Testis (tissue), 3 donors: ENCODE measurements around the gene COMMD2. TPM values are rescaled to one million over a fixed set of nuclear protein-coding genes. Genes with fewer than 3 reads are reported as not detected.
A peak's percentile ranks its signal among the peaks of the same experiment; 100 is the strongest.

ENCODE experiments used
- DNase-seq: peaks from one replicate; pipeline ENCODE4 v3.0.0-alpha.2; 2019
- H3K27ac ChIP-seq, 2 donors: fragments of 200-600 bp; sonication (generic); one replicate each; pipeline ENCODE4 v1.5.1; 2019
- H3K27me3 ChIP-seq: fragments of 200-600 bp; sonication (generic); one replicate; pipeline ENCODE4 v1.5.1; 2019
- H3K36me3 ChIP-seq: fragments of 200-600 bp; sonication (generic); one replicate; pipeline ENCODE4 v1.5.1; 2017; ENCODE audit warnings: low read depth; ENCODE audit errors: missing control alignments
- H3K4me1 ChIP-seq: fragments of 200-600 bp; sonication (generic); one replicate; pipeline ENCODE4 v1.5.1; 2019
- H3K4me3 ChIP-seq, 2 donors: fragments of 200-600 bp; sonication (generic); one replicate each; pipeline ENCODE4 v1.5.1; 2017 to 2019
- H3K9me3 ChIP-seq: fragments of 200-600 bp; sonication (generic); one replicate; pipeline ENCODE4 v1.5.1; 2017
- POLR2A ChIP-seq: fragments of 450-650 bp; IDR thresholded peaks from one replicate; pipeline ENCODE4 v1.6.1; 2017; ENCODE audit warnings: antibody characterized with exemption, mild to moderate bottlenecking, moderate library complexity
- WGBS, 2 donors: methylation state at CpG; one replicate each; pipeline ENCODE4 v1.1.5; 2018; 5-methylcytosine and 5-hydroxymethylcytosine counted together
- intact Hi-C: fragments of 100-400 bp; cut with DNase I; formaldehyde crosslinking; loops from one replicate; pipeline ENCODE4 v1.15.1; 2023; ENCODE audit warnings: low total_unique reads
- polyA plus RNA-seq: library from polyadenylated mRNA; stranded (reverse); fragments of 350-450 nt; fragmentation: Illumina TruSeq; extraction: RNeasy Lipid Tissue Mini Kit (QIAGEN cat#74804); gene quantifications from one replicate; pipeline ENCODE4 v1.2.3, GENCODE V29; 2014; ENCODE audit warnings: low read depth, low replicate concordance; ENCODE audit not compliant: insufficient read depth
- total RNA-seq, 2 donors: library from RNA; depleted of rRNA; stranded (reverse); fragments of >200 nt; gene quantifications; one replicate each; pipeline ENCODE4 v1.2.3, GENCODE V29; 2016
- TF ChIP-seq, protein P1 (sequence below), 3 experiments: fragments of 450-650 bp in 2 of 3; fragments of 200-600 bp in 1 of 3; sonication (generic) in 1 of 3; IDR thresholded peaks; one replicate each; pipeline ENCODE4 v1.5.1; 2016 to 2019; ENCODE audit warnings: antibody characterized with exemption in 3 of 3, mild to moderate bottlenecking in 2 of 3, moderate library complexity in 1 of 3

COMMD2 gene
- total and polyA plus RNA-seq, 3 donors from 2014 or later = 19.9 to 27.7 (median 21.8) TPM

DNA sequence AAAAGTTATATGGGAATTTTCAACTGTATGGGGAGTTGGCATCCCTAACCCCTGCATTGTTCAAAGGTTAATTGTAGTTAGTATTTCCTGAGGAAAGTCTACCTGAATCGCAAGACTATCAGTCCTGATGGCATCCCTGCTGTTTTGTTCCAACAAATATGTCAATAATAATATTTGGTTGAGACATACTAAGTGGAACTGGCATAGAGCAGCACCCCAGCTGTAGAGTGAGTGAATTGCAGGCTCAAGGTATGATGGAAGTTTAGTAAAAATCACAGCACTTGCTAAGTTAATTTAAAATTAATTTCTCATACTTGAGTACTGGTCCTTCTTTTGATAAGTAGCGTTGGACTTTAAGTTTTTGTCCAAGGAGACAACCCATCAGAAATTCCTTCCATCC is 18.0 kb upstream of the COMMD2 start:
- no peak for DNase-seq
- Histone ChIP-seq H3K4me1 (no peaks in the 10 kb centered on the region), H3K9me3 (no peaks in the 10 kb centered on the region), H3K27ac (no peak overlapping the region), H3K4me3 (no peak overlapping the region), H3K27me3 (no peaks in the 10 kb centered on the region), H3K36me3 (no peaks in the 10 kb centered on the region)
- TF ChIP-seq, protein P1, sequence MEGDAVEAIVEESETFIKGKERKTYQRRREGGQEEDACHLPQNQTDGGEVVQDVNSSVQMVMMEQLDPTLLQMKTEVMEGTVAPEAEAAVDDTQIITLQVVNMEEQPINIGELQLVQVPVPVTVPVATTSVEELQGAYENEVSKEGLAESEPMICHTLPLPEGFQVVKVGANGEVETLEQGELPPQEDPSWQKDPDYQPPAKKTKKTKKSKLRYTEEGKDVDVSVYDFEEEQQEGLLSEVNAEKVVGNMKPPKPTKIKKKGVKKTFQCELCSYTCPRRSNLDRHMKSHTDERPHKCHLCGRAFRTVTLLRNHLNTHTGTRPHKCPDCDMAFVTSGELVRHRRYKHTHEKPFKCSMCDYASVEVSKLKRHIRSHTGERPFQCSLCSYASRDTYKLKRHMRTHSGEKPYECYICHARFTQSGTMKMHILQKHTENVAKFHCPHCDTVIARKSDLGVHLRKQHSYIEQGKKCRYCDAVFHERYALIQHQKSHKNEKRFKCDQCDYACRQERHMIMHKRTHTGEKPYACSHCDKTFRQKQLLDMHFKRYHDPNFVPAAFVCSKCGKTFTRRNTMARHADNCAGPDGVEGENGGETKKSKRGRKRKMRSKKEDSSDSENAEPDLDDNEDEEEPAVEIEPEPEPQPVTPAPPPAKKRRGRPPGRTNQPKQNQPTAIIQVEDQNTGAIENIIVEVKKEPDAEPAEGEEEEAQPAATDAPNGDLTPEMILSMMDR (IDR thresholded peaks at IDR 0.05) = no peak
- TF ChIP-seq POLR2A = no peak
- 88 to 92% methylated on average over 2 of the region's 2 CpGs for WGBS, 2 donors
- intact Hi-C loops = no loop called here

- Histone ChIP-seq H3K27ac (no peak overlapping the region), H3K4me1 (no peaks in the 10 kb centered on the region), H3K9me3 (no peaks in the 10 kb centered on the region), H3K36me3 (no peaks in the 10 kb centered on the region), H3K4me3 (no peak overlapping the region), H3K27me3 (no peaks in the 10 kb centered on the region)
- DNase-seq = no peak
- 91 to 97% methylated on average over 6 of the region's 6 CpGs for WGBS, 2 donors
- TF ChIP-seq, protein P1 (IDR thresholded peaks at IDR 0.05) = no peak
- TF ChIP-seq POLR2A = no peak
- intact Hi-C loops = no loop called here
Observed at GRCh38 chr3:149768704-149769103, 16.4 kb upstream of the COMMD2 start.

- H3K4me1 ChIP-seq = no peaks in the 10 kb centered on the region
- TF ChIP-seq POLR2A = no peak
- TF ChIP-seq, protein P1 (IDR thresholded peaks at IDR 0.05) = no peak
- H3K4me3 ChIP-seq = no peak overlapping the region
- H3K9me3 ChIP-seq = no peaks in the 10 kb centered on the region
- intact Hi-C loops = no loop called here
- WGBS, 2 donors = 85 to 92% methylated on average over 6 of the region's 6 CpGs
- peak overlapping the region in 1 of 2 donors; percentile 39 for H3K27ac ChIP-seq
- no peaks in the 10 kb centered on the region for H3K27me3 ChIP-seq
- H3K36me3 ChIP-seq = no peaks in the 10 kb centered on the region
- DNase-seq = no peak
Observed at GRCh38 chr3:149767720-149768119, 15.4 kb upstream of the COMMD2 start.

GRCh38 chr3:149765762-149766334 is 13.6 kb upstream of the COMMD2 start:
- H3K4me1 ChIP-seq = no peaks in the 10 kb centered on the region
- no peaks in the 10 kb centered on the region for H3K27me3 ChIP-seq
- WGBS, 2 donors = 63 to 72% methylated on average over 2 of the region's 2 CpGs
- H3K9me3 ChIP-seq = no peaks in the 10 kb centered on the region
- no peak for DNase-seq
- TF ChIP-seq, protein P1 (IDR thresholded peaks at IDR 0.05) = peak; percentile 49 to 63 (median 52)
- no peak for TF ChIP-seq POLR2A
- no peak overlapping the region for H3K4me3 ChIP-seq
- intact Hi-C loops = no loop called here
- no peak overlapping the region for H3K27ac ChIP-seq
- no peaks in the 10 kb centered on the region for H3K36me3 ChIP-seq

DNA sequence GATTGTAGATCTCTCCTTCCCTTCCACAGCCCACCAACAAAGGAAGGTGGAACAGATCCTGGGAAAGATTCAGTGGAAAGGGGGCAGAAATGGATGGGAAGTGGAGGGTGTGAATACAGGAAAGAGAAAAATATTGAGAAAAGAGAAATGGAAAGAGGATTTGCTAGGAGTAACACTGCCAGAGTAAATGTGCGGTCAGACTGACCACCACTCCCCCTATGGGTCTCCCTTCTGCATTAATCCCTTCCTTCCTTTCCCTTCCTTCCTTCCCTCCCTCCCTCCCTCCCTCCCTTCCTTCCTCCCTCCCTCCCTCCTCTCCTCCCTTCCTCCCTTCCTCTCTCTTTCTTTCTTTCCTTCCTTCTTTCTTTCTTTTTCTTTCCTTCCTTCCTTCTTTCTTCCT is 12.0 kb upstream of the COMMD2 start:
- H3K27ac ChIP-seq = no peak overlapping the region
- no peaks in the 10 kb centered on the region for H3K9me3 ChIP-seq
- TF ChIP-seq POLR2A = no peak
- TF ChIP-seq, protein P1 (IDR thresholded peaks at IDR 0.05) = no peak
- no peaks in the 10 kb centered on the region for H3K27me3 ChIP-seq
- H3K4me3 ChIP-seq = no peak overlapping the region
- no peaks in the 10 kb centered on the region for H3K4me1 ChIP-seq
- no peak for DNase-seq
- WGBS, 2 donors = 59 to 60% methylated on average over 1 of the region's 1 CpG
- intact Hi-C loops = no loop called here
- no peaks in the 10 kb centered on the region for H3K36me3 ChIP-seq
